ENCODE measurements around the gene DLST.

DNA sequence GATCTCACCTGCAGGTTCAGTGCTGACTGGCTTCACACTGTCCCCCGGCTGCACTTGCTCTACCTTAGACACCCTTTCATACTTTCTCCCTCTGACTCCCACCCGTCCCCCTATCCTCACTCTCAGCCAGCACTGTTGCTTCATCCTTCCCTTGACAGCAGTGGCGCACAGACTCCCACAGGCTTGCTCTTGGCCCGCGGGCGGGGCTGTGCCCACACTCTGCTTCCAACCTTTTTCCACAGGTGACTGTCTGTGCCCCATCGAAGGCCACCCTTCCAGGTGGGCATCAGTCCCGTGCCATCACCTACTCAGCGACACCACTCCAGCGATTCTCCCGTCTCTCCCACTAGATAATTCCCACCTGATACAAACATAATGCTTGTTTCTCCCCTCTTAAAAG is 42.3 kb downstream of the DLST start:
- TF ChIP-seq, protein P1, sequence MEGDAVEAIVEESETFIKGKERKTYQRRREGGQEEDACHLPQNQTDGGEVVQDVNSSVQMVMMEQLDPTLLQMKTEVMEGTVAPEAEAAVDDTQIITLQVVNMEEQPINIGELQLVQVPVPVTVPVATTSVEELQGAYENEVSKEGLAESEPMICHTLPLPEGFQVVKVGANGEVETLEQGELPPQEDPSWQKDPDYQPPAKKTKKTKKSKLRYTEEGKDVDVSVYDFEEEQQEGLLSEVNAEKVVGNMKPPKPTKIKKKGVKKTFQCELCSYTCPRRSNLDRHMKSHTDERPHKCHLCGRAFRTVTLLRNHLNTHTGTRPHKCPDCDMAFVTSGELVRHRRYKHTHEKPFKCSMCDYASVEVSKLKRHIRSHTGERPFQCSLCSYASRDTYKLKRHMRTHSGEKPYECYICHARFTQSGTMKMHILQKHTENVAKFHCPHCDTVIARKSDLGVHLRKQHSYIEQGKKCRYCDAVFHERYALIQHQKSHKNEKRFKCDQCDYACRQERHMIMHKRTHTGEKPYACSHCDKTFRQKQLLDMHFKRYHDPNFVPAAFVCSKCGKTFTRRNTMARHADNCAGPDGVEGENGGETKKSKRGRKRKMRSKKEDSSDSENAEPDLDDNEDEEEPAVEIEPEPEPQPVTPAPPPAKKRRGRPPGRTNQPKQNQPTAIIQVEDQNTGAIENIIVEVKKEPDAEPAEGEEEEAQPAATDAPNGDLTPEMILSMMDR (IDR thresholded peaks at IDR 0.05): no peak
- TF ChIP-seq EP300 (IDR thresholded peaks at IDR 0.05) (no peak), POLR2A (IDR thresholded peaks at IDR 0.05) (no peak), POLR2AphosphoS5 (IDR thresholded peaks at IDR 0.05) (no peak)

Data from sigmoid colon (tissue), 4 donors.